ENCODE data around the gene MLXIPL.
"Not testable (repeated sequence)": the region's sequence is repeated elsewhere in the genome, so short reads cannot be mapped to it uniquely, and the experiment has no call there.

MLXIPL gene

GRCh38 chr7:73577627-73578341, 46.5 kb downstream of the MLXIPL start:
- no peak for DNase-seq

- DNase-seq: no peak
These were observed 50.5 kb downstream of the MLXIPL start for GRCh38 chr7:73573791-73574190.

- DNase-seq: no peak
These were observed 51.0 kb downstream of the MLXIPL start for GRCh38 chr7:73573276-73573675.

GRCh38 chr7:73572767-73573186, 51.5 kb downstream of the MLXIPL start:
- DNase-seq: no peak

GRCh38 chr7:73570977-73571376, 53.3 kb downstream of the MLXIPL start:
- DNase-seq: no peak

GRCh38 chr7:73570521-73570920, 53.8 kb downstream of the MLXIPL start:
- no peak for DNase-seq

- no peak for DNase-seq
These were observed 55.2 kb downstream of the MLXIPL start for GRCh38 chr7:73569042-73569608.

- no peak for DNase-seq
These were observed 56.3 kb downstream of the MLXIPL start for GRCh38 chr7:73567846-73568685.

- DNase-seq: no peak
These were observed 57.2 kb downstream of the MLXIPL start for GRCh38 chr7:73567140-73567539.

GRCh38 chr7:73566431-73566830, 57.9 kb downstream of the MLXIPL start:
- not testable (repeated sequence) for DNase-seq

- no peak for DNase-seq
These were observed 58.5 kb downstream of the MLXIPL start for GRCh38 chr7:73565675-73566340.

- no peak for DNase-seq
These were observed 64.0 kb downstream of the MLXIPL start for GRCh38 chr7:73560109-73560835.

GRCh38 chr7:73557397-73558257, 66.7 kb downstream of the MLXIPL start, which contains the start of gene BCL7B:
TSS of gene BCL7B (minus strand) at chr7:73557690. CDS start at chr7:73557578, 112 bp downstream.
- peak; percentile 71 to 77 for DNase-seq

GRCh38 chr7:73557108-73557396, 67.3 kb downstream of the MLXIPL start:
- peak; percentile 85 to 89 for DNase-seq

- DNase-seq: no peak
These were observed 67.9 kb downstream of the MLXIPL start for GRCh38 chr7:73556208-73557107.

- DNase-seq: no peak
These were observed 68.8 kb downstream of the MLXIPL start for GRCh38 chr7:73555411-73555982.

- not testable (repeated sequence) for DNase-seq
These were observed 74.2 kb downstream of the MLXIPL start for GRCh38 chr7:73550093-73550492.

- no peak for DNase-seq
These were observed 75.1 kb downstream of the MLXIPL start for GRCh38 chr7:73549176-73549575.

GRCh38 chr7:73547841-73548240, 76.5 kb downstream of the MLXIPL start:
- no peak for DNase-seq

- no peak for DNase-seq
These were observed 79.6 kb downstream of the MLXIPL start for GRCh38 chr7:73544678-73545077.

All from activated CD4-positive, alpha-beta T cell treated with anti-CD3 and anti-CD28 coated beads for 4 hours (primary cell).